A673 (cell line): ENCODE data around the gene KCTD16. TPM values are rescaled to one million over a fixed set of nuclear protein-coding genes. Genes with fewer than 3 reads are reported as not detected.

Experiments
- BruUV-seq: library from RNA; stranded (reverse); fragments of 400-500 nt; replicated peaks from 2 replicates; lab custom pipeline; 2021; lab: Mats Ljungman, UMichigan
- CTCF ChIA-PET: fragments of 300-600 bp; sonication (Branson Sonifier 250); formaldehyde crosslinking; loops from one replicate; lab custom pipeline; 2022; ENCODE audit warnings: antibody characterized with exemption; lab: Charles Lee
- POLR2A ChIA-PET: fragments of 300-600 bp; sonication (Branson Sonifier 250); formaldehyde crosslinking; loops from one replicate; lab custom pipeline; 2022; ENCODE audit warnings: antibody characterized with exemption; ENCODE audit not compliant: low non-redundant PET; lab: Charles Lee
- DNase-seq: peaks from one replicate; pipeline ENCODE4 v3.0.0-alpha.2; 2015; ENCODE audit warnings: low spot score
- H3K27ac ChIP-seq: fragments of 200-600 bp; sonication (generic); 2 replicates; pipeline ENCODE4 v1.5.1; 2016; ENCODE audit warnings: mixed run types, low read depth, mild to moderate bottlenecking, mixed read lengths, antibody characterized with exemption, low read length; ENCODE audit not compliant: poor library complexity, severe bottlenecking
- H3K27me3 ChIP-seq: fragments of 200-600 bp; sonication (generic); replicated peaks from 2 replicates; pipeline ENCODE4 v1.6.1; 2017; ENCODE audit warnings: mixed run types, low read depth, mild to moderate bottlenecking, mixed read lengths, antibody characterized with exemption, low read length; ENCODE audit not compliant: insufficient read depth, poor library complexity
- H3K36me3 ChIP-seq: fragments of 200-600 bp; sonication (generic); 2 replicates; pipeline ENCODE4 v1.6.1; 2016; ENCODE audit warnings: mixed run types, mild to moderate bottlenecking, mixed read lengths, antibody characterized with exemption, low read length; ENCODE audit not compliant: insufficient read depth, poor library complexity, severe bottlenecking
- H3K4me1 ChIP-seq: fragments of 200-600 bp; sonication (generic); 2 replicates; pipeline ENCODE4 v1.6.1; 2017; ENCODE audit warnings: mixed run types, mild to moderate bottlenecking, mixed read lengths, antibody characterized with exemption, low read length; ENCODE audit not compliant: insufficient read depth, poor library complexity, severe bottlenecking
- H3K4me3 ChIP-seq: fragments of 200-600 bp; sonication (generic); 2 replicates; pipeline ENCODE4 v1.5.1; 2016; ENCODE audit warnings: low read depth, mixed run types, mild to moderate bottlenecking, mixed read lengths, low read length; ENCODE audit not compliant: poor library complexity, severe bottlenecking
- H3K9me3 ChIP-seq: fragments of 200-600 bp; sonication (generic); 2 replicates; pipeline ENCODE4 v1.6.1; 2016; ENCODE audit warnings: mixed run types, low read depth, mild to moderate bottlenecking, mixed read lengths, antibody characterized with exemption, low read length; ENCODE audit not compliant: poor library complexity, severe bottlenecking
- EZH2 ChIP-seq: fragments of 200-600 bp; sonication (generic); IDR thresholded peaks from 2 replicates; pipeline ENCODE4 v1.6.1; 2017; ENCODE audit warnings: borderline replicate concordance, low read depth, mild to moderate bottlenecking, mixed read lengths, antibody characterized with exemption, low read length; ENCODE audit not compliant: poor library complexity, severe bottlenecking
- intact Hi-C: fragments of 100-400 bp; cut with micrococcal nuclease; formaldehyde crosslinking; loops from one replicate; pipeline ENCODE4 v1.10.0; 2022; ENCODE audit not compliant: unreplicated experiment
- total RNA-seq: library from RNA; stranded (reverse); gene quantifications from 2 replicates; pipeline ENCODE4 v1.2.3, GENCODE V29; 2021
- TF ChIP-seq, protein P1 (sequence below): fragments of 300-800, 200-600 bp; sonication (generic); conservative IDR thresholded peaks from 2 replicates; pipeline ENCODE4 v1.5.1; 2017; ENCODE audit warnings: low read depth, mild to moderate bottlenecking, antibody characterized with exemption, low read length, moderate library complexity, mixed read lengths

Gene KCTD16
- total RNA-seq, 1 experiment from 2014 or later = 1.1 TPM

DNA sequence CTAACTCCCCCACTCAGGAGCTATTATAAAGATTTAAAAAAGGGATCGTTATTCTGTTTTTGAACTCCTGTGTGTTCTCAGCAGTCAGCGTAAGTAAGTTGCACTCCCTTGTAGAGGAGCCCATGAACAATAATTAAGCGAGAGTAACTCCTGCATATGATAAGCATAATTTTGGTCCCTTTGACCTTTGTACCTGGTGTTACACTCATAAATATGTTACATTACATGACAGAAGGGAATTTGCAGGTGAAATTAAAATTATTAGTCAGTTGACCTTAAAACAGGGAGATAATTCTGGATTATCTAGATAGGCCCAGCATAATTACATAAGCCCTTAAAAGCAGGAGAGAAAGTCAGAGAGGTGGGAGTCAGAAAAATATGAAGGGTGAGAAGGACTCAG, 197.3 kb downstream of the KCTD16 start:
- H3K36me3 ChIP-seq = no peaks in the 10 kb centered on the region
- no peak for DNase-seq
- H3K4me3 ChIP-seq = no peak overlapping the region
- H3K27ac ChIP-seq = no peak overlapping the region
- ChIA-PET CTCF (no interaction called here), POLR2A (no interaction called here)
- H3K4me1 ChIP-seq = no peaks in the 10 kb centered on the region
- intact Hi-C loops = no loop called here
- no peaks in the 10 kb centered on the region for H3K9me3 ChIP-seq
- no peak for TF ChIP-seq EZH2
- TF ChIP-seq, protein P1, sequence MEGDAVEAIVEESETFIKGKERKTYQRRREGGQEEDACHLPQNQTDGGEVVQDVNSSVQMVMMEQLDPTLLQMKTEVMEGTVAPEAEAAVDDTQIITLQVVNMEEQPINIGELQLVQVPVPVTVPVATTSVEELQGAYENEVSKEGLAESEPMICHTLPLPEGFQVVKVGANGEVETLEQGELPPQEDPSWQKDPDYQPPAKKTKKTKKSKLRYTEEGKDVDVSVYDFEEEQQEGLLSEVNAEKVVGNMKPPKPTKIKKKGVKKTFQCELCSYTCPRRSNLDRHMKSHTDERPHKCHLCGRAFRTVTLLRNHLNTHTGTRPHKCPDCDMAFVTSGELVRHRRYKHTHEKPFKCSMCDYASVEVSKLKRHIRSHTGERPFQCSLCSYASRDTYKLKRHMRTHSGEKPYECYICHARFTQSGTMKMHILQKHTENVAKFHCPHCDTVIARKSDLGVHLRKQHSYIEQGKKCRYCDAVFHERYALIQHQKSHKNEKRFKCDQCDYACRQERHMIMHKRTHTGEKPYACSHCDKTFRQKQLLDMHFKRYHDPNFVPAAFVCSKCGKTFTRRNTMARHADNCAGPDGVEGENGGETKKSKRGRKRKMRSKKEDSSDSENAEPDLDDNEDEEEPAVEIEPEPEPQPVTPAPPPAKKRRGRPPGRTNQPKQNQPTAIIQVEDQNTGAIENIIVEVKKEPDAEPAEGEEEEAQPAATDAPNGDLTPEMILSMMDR = no peak
- no TSS peak for BruUV-seq
- no peaks in the 10 kb centered on the region for H3K27me3 ChIP-seq

DNA sequence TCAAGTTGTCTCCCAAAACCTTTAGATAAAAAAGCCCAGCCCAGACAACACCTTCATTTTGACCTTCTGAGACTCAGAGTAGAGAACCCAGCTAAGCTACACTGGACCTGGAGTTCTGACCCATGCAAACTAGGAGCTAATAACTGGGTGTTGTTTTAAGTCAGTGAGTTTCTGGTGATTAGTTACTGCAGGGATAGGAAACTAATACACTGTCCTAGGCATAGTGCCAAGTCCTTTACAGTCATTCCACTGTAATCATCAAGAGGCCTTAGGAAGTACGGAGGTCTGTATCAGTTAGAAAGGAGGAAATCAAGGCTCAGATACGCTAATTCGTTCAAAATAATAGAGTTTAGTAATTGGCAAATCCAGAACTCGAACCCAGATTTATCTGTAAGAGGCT, 197.9 kb downstream of the KCTD16 start:
- intact Hi-C loops = no loop called here
- POLR2A ChIA-PET = no interaction called here
- Histone ChIP-seq H3K27me3 (no peaks in the 10 kb centered on the region), H3K36me3 (no peaks in the 10 kb centered on the region), H3K4me1 (no peaks in the 10 kb centered on the region), H3K27ac (no peak overlapping the region), H3K4me3 (no peak overlapping the region), H3K9me3 (no peaks in the 10 kb centered on the region)
- CTCF ChIA-PET = no interaction called here
- DNase-seq = peak; percentile 14
- TF ChIP-seq, protein P1 = no peak
- no peak for TF ChIP-seq EZH2
- no TSS peak for BruUV-seq

DNA sequence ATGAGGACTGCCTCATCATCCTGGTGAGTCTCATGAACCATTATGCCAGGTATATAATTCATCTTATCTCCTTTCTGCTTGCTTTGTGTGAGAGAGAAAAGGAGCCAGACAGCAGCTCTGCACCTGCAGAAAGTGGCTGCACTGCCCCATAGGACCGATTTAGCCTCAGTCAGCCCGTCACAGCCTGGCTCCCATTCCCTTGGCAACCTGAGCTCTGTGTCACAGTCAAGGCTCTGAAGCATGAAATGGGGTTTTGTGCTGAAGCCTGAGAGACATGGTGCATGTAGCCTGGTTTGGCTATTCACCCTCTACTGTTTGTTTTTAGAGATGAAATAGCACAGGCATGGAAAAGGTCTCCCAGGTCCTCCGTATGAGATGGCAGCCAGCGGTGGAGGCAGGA, 198.3 kb downstream of the KCTD16 start:
- H3K9me3 ChIP-seq = no peaks in the 10 kb centered on the region
- CTCF ChIA-PET = no interaction called here
- H3K27me3 ChIP-seq = no peaks in the 10 kb centered on the region
- no peak overlapping the region for H3K4me3 ChIP-seq
- no peak for DNase-seq
- intact Hi-C loops = no loop called here
- H3K27ac ChIP-seq = no peak overlapping the region
- no peaks in the 10 kb centered on the region for H3K4me1 ChIP-seq
- POLR2A ChIA-PET = no interaction called here
- no peak for TF ChIP-seq EZH2
- TF ChIP-seq, protein P1 = no peak
- H3K36me3 ChIP-seq = no peaks in the 10 kb centered on the region
- no TSS peak for BruUV-seq
